Measurements from ENCODE around the gene AQP11. TPM values are rescaled to one million over a fixed set of nuclear protein-coding genes. Genes with fewer than 3 reads are reported as not detected.
"Not testable (repeated sequence)": the region's sequence is repeated elsewhere in the genome, so short reads cannot be mapped to it uniquely, and the experiment has no call there.

The AQP11 gene, protein sequence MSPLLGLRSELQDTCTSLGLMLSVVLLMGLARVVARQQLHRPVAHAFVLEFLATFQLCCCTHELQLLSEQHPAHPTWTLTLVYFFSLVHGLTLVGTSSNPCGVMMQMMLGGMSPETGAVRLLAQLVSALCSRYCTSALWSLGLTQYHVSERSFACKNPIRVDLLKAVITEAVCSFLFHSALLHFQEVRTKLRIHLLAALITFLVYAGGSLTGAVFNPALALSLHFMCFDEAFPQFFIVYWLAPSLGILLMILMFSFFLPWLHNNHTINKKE
- polyA plus RNA-seq (2012; ENCODE audit: low read depth, missing spikeins), result 0.62 TPM

DNA sequence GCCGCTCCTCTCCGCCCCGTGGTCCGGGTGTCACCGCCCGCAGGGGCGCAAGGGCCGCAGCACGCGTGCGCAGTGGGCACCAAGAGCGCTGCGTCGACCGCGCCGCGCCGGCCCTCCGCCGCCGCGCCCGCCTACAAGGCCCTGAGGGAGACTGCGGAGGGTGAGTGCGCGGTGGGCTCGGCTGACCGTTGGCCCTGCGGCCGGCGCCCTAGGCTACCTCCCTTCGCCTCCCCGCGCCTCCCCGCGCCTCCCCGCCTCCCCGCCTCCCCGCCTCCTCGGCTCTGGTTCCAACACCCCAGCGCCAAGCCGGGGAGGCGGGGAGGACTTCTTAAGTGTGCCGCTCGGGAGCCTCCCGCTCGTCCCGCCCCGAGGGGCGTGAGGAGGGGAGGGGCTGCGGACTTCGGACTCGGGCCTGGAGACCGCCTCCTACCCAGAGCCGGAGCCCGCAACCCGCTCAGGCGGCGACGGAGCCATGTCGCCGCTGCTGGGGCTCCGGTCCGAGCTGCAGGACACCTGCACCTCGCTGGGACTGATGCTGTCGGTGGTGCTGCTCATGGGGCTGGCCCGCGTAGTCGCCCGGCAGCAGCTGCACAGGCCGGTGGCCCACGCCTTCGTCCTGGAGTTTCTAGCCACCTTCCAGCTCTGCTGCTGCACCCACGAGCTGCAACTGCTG lies at the start of gene AQP11:
AQP11 (plus strand) TSS at position 433 of the 673 bp plus-strand sequence; CDS start at position 473, 40 bp downstream.
- no peak for TF ChIP-seq PAX5 (IDR thresholded peaks at IDR 0.05; ENCODE audit: insufficient read depth, low read length, severe bottlenecking)
- TF ChIP-seq SPI1 (IDR thresholded peaks at IDR 0.05; ENCODE audit: low read depth, low read length), result no peak
- TF ChIP-seq POLR2A (IDR thresholded peaks at IDR 0.05; ENCODE audit: low read depth, low read length), result no peak
- no peak for TF ChIP-seq POLR2AphosphoS5 (IDR thresholded peaks at IDR 0.05; ENCODE audit: low read depth, low read length)
- TF ChIP-seq POU2F2 (IDR thresholded peaks at IDR 0.05; ENCODE audit: low read depth, low read length), result no peak
- TF ChIP-seq TAF1 (IDR thresholded peaks at IDR 0.05; ENCODE audit: low read depth, low read length), result 0 out of 2 replicates have a peak, but pooled peaks have one; percentile 2
- DNase-seq (ENCODE audit: insufficient read length, low spot score) (peak; percentile 86), FAIRE-seq (peak; percentile 92)

DNA sequence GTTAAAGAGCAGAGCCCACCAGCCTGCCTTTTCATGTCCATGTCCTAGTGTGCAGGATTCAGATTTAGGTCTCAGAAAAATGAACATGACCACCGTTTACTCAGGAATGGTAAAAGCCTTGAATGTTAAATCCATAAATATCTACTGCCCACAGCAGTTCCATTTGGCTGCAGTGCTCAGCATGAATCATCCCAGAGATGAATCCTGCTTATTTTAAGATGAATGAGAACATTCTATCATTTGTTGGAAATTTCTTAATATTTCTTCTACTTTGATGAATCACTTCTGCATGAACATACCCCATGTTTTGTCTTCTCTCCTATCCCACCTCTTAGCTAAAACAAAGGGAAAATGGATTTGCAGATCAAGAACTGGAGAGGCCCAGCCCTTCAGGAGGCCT lies 47.5 kb upstream of the AQP11 start:
- no peak for FAIRE-seq
- DNase-seq (ENCODE audit: insufficient read length, low spot score), result no peak

DNA sequence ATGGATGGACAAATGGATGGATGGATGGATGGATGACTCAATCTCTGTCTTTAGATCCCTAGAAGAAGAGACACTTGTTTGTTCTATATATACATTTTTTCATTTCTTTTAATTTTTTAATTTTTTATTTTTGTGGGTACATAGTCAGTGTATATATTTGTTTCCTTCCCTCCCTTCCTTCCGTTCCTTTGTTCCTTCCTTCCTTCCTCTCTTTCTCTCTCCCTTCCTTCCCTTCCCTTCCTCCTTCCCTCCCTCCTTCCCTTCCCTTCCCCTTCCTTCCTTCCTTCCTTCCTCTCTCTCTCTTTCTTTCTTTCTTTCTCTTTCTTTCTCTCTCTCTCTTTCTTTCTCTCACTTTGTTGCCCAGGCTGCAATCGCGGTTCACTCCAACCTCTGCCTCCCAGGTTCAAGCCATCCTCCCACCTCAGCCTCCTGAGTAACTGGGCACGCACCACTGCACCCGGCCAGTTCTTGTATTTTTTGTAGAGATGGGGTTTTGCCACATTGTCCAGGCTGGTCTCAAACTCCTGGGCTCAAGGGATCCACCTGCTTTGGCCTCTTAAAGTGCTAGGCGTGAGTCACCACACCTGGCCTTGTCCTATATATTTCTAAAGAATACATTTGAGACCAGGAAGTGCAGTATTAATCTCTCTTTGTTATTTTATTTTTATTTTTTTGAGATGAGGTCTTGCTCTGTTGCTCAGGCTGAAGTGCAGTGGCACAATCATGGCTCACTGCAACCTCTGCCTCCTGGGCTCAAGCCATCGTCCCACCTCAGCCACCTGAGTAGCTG lies 42.5 kb upstream of the AQP11 start:
- no peak for DNase-seq (ENCODE audit: insufficient read length, low spot score)
- FAIRE-seq, result no peak
- no peak for TF ChIP-seq PAX5 (IDR thresholded peaks at IDR 0.05; ENCODE audit: insufficient read depth, low read length, severe bottlenecking)
- no peak for TF ChIP-seq POLR2A (IDR thresholded peaks at IDR 0.05; ENCODE audit: low read depth, low read length)
- TF ChIP-seq TAF1 (IDR thresholded peaks at IDR 0.05; ENCODE audit: low read depth, low read length), result no peak
- no peak for TF ChIP-seq SPI1 (IDR thresholded peaks at IDR 0.05; ENCODE audit: low read depth, low read length)
- no peak for TF ChIP-seq POU2F2 (IDR thresholded peaks at IDR 0.05; ENCODE audit: low read depth, low read length)
- TF ChIP-seq POLR2AphosphoS5 (IDR thresholded peaks at IDR 0.05; ENCODE audit: low read depth, low read length), result no peak

More for the DNA sequence above, 47.5 kb upstream of the AQP11 start:
- no peak for TF ChIP-seq SPI1 (IDR thresholded peaks at IDR 0.05; ENCODE audit: low read depth, low read length)
- no peak for TF ChIP-seq PAX5 (IDR thresholded peaks at IDR 0.05; ENCODE audit: insufficient read depth, low read length, severe bottlenecking)
- TF ChIP-seq POLR2A (IDR thresholded peaks at IDR 0.05; ENCODE audit: low read depth, low read length), result no peak
- TF ChIP-seq POU2F2 (IDR thresholded peaks at IDR 0.05; ENCODE audit: low read depth, low read length), result no peak
- TF ChIP-seq TAF1 (IDR thresholded peaks at IDR 0.05; ENCODE audit: low read depth, low read length), result no peak
- TF ChIP-seq POLR2AphosphoS5 (IDR thresholded peaks at IDR 0.05; ENCODE audit: low read depth, low read length), result no peak

DNA sequence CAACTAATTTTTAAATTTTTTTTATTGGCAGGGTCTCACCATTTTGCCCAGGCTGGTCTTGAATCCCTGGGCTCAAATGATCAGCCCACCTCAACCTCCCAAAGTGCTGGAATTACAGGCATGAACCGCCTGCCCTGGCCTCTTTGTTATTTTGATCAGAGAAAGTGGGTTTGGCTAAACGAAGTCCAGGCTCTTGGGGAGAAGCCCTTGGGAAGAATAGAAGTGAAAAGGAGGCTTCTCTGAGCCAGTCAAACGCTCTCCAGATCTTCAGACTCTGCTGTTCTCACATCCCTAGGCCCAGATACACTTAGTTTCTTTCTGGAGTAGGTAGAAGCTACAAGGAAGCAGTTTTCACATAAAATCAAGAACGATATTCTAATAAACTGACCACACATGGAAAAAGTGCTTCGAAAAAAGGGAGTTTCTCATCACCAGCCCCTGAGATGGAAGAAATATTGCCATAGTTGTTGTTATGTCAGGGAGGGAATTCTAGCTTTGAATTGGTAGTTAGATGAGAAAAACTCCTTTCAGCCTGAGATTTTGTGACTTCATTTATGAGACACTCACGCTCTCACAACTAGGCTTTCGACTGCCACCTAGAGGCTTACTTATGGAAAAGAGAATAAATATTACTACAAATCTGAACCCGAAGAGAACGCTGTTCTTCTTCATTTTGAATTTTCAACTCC lies 41.7 kb upstream of the AQP11 start:
- no peak for TF ChIP-seq PAX5 (IDR thresholded peaks at IDR 0.05; ENCODE audit: insufficient read depth, low read length, severe bottlenecking)
- TF ChIP-seq POLR2A (IDR thresholded peaks at IDR 0.05; ENCODE audit: low read depth, low read length), result no peak
- no peak for TF ChIP-seq POU2F2 (IDR thresholded peaks at IDR 0.05; ENCODE audit: low read depth, low read length)
- no peak for TF ChIP-seq SPI1 (IDR thresholded peaks at IDR 0.05; ENCODE audit: low read depth, low read length)
- no peak for TF ChIP-seq TAF1 (IDR thresholded peaks at IDR 0.05; ENCODE audit: low read depth, low read length)
- no peak for TF ChIP-seq POLR2AphosphoS5 (IDR thresholded peaks at IDR 0.05; ENCODE audit: low read depth, low read length)
- FAIRE-seq (no peak), DNase-seq (ENCODE audit: insufficient read length, low spot score) (peak; percentile 28)

DNA sequence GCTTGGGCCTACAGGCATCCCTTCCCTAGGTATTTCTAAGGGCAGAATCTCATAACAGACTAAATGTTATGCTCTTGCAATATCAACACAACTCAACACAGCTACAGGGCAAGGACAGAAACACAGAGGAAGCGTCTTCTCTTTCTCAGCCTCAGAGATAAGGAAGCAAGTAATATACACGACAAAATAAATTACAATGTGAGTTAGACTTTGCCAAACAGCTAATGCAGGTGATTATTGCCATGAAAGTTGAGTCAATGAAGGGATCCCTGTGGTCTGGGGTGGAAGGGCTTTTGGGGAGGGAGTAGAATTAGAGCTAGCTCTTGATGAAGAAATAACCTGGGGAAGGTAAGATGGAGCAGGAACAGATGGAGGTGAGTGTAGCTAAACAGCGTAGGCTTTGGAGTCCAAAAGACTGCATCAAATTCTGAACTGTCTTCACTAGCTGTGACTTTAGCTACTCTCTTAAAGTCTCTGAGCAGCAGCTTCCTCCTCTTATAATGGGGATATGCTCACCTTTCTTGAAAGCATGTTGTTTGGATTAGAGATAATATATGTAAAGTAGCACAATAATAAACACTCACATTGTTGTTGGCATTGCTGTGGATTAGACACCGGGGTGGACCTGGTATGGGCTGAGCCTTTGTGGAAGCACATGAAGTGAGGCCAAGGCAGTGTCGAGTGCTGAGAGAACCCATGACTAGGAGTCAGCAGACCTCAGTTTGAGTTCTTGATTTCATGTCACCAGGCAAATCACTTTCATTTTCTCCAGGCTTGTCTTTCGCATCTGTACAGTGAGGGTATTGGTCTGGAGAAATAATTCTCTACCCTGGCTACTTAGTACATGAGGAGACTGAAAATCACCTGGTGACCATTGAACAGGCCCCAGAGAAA lies 41.0 kb upstream of the AQP11 start:
- no peak for FAIRE-seq
- no peak for TF ChIP-seq POLR2A (IDR thresholded peaks at IDR 0.05; ENCODE audit: low read depth, low read length)
- no peak for TF ChIP-seq PAX5 (IDR thresholded peaks at IDR 0.05; ENCODE audit: insufficient read depth, low read length, severe bottlenecking)
- no peak for TF ChIP-seq TAF1 (IDR thresholded peaks at IDR 0.05; ENCODE audit: low read depth, low read length)
- TF ChIP-seq SPI1 (IDR thresholded peaks at IDR 0.05; ENCODE audit: low read depth, low read length), result no peak
- TF ChIP-seq POLR2AphosphoS5 (IDR thresholded peaks at IDR 0.05; ENCODE audit: low read depth, low read length), result no peak
- TF ChIP-seq POU2F2 (IDR thresholded peaks at IDR 0.05; ENCODE audit: low read depth, low read length), result no peak
- DNase-seq (ENCODE audit: insufficient read length, low spot score), result no peak

DNA sequence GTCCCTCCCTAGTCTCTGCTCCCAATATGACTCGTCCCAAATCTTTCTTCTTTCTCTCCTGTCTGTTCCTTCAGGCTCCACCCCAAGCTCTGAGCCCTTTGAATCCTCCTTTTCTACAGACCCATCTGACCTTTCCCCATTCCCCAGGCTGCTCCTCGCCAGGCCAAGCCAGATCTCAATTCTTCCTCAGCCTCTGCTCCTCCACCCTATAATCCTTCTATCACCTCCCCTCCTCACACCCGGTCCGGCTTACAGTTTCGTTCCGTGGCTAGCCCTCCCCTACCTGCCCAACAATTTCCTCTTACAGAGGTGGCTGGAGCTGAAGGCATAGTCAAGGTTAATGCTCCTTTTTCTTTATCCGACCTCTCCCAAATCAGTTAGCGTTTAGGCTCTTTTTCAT lies 38.3 kb upstream of the AQP11 start:
- not testable (repeated sequence) for DNase-seq (ENCODE audit: insufficient read length, low spot score); FAIRE-seq

DNA sequence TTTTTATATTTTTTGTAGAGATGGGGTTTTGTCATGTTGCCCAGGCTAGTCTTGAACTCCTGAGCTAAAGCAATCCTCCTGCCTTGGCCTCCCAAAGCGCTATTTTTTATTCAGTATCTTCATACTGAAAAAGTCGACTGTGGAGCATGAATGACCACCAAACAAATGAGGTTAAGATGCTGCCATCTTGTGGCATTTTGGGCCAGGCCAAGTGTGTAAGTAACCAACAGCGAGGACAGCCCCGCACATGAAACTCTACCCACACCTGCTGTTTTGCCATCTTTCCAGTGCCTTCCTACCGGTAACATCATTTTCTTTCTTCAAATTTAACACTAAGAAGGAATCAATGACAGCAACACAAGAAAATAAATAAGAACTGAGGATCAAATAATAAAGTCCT lies 32.2 kb upstream of the AQP11 start:
- TF ChIP-seq POLR2A (IDR thresholded peaks at IDR 0.05; ENCODE audit: low read depth, low read length), result no peak
- no peak for TF ChIP-seq TAF1 (IDR thresholded peaks at IDR 0.05; ENCODE audit: low read depth, low read length)
- no peak for TF ChIP-seq POU2F2 (IDR thresholded peaks at IDR 0.05; ENCODE audit: low read depth, low read length)
- no peak for TF ChIP-seq PAX5 (IDR thresholded peaks at IDR 0.05; ENCODE audit: insufficient read depth, low read length, severe bottlenecking)
- no peak for TF ChIP-seq SPI1 (IDR thresholded peaks at IDR 0.05; ENCODE audit: low read depth, low read length)
- no peak for TF ChIP-seq POLR2AphosphoS5 (IDR thresholded peaks at IDR 0.05; ENCODE audit: low read depth, low read length)
- FAIRE-seq (no peak), DNase-seq (ENCODE audit: insufficient read length, low spot score) (no peak)

DNA sequence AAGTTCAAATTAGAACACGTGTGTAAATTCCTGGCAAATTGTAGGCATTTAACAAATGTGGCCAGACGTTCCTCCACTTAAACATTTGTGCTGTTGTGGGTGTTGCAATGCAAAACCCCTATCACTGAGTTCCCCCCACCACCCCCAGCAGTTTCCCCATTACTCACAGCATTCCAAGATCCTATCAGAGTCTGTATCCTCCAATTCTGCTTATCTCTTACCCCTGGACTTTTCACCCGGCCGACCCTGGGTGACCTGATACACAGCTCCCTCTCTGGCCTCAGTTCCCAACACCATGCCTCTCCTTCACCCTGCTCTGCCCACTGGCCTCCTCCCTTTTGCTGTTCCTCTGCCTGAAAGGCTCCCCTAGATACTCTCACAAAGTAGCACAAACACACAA lies 31.4 kb upstream of the AQP11 start:
- DNase-seq (ENCODE audit: insufficient read length, low spot score), result no peak
- no peak for FAIRE-seq
- TF ChIP-seq POLR2AphosphoS5 (IDR thresholded peaks at IDR 0.05; ENCODE audit: low read depth, low read length) (no peak), POU2F2 (IDR thresholded peaks at IDR 0.05; ENCODE audit: low read depth, low read length) (no peak), POLR2A (IDR thresholded peaks at IDR 0.05; ENCODE audit: low read depth, low read length) (no peak), SPI1 (IDR thresholded peaks at IDR 0.05; ENCODE audit: low read depth, low read length) (no peak), PAX5 (IDR thresholded peaks at IDR 0.05; ENCODE audit: insufficient read depth, low read length, severe bottlenecking) (no peak), TAF1 (IDR thresholded peaks at IDR 0.05; ENCODE audit: low read depth, low read length) (no peak)

All from GM12891 (cell line).